H1 (cell line): ENCODE results near the gene CCDC9B. TPM values are rescaled to one million over a fixed set of nuclear protein-coding genes. Genes with fewer than 3 reads are reported as not detected.

Experiments used
- CBX8 ChIP-seq: fragments of 300-800, 300-1000 bp; sonication (generic); IDR thresholded peaks from 2 replicates; pipeline ENCODE4 v1.7.1; 2016; ENCODE audit warnings: low read depth, low read length, borderline replicate concordance
- EGR1 ChIP-seq: IDR thresholded peaks from 2 replicates; pipeline ENCODE4 v1.6.1; 2011; ENCODE audit warnings: low read depth, low read length, borderline replicate concordance
- RNF2 ChIP-seq: fragments of 200-900, 300-1000 bp; sonication (generic); IDR thresholded peaks from 2 replicates; pipeline ENCODE4 v1.7.1; 2016; ENCODE audit warnings: borderline replicate concordance, low read depth, mild to moderate bottlenecking, antibody characterized with exemption, low read length; ENCODE audit not compliant: poor library complexity, severe bottlenecking; ENCODE audit errors: missing control alignments
- TAF1 ChIP-seq: IDR thresholded peaks from 2 replicates; pipeline ENCODE4 v1.6.1; 2011; ENCODE audit warnings: mild to moderate bottlenecking, low read depth, low read length
- TBP ChIP-seq: IDR thresholded peaks from 2 replicates; pipeline ENCODE4 v1.6.1; 2011; ENCODE audit warnings: low read depth, low read length, improper control_type of control experiment
- polyA plus RNA-seq, 7 experiments: library from polyadenylated mRNA; depleted of rRNA in 3 of 7; stranded (reverse) in 5 of 7; unstranded in 2 of 7; fragments of >200 nt in 5 of 7; fragments of 200-250 nt in 2 of 7; gene quantifications; 1 replicate in 5 of 7; 2 replicates in 1 of 7; 4 replicates in 1 of 7; pipeline versions ENCODE4 v1.2.1 to v1.2.3, GENCODE V29; 2011 to 2013; ENCODE audit warnings: missing spikeins in 2 of 7, mixed read lengths in 2 of 7
- total RNA-seq: library from RNA; stranded (reverse); fragmentation: NEBNext Ultra II Directional; extraction: Animal tissue kit (Norgen Biotek cat#: 25700); gene quantifications from 2 replicates; pipeline ENCODE4 v1.2.1, GENCODE V29; 2021

CCDC9B gene
- total and polyA plus RNA-seq, 2 of the 8 experiments (the other 6 are each of a cell fraction or from before 2014, with no cell fraction given): 0.45 to 0.78 TPM

DNA sequence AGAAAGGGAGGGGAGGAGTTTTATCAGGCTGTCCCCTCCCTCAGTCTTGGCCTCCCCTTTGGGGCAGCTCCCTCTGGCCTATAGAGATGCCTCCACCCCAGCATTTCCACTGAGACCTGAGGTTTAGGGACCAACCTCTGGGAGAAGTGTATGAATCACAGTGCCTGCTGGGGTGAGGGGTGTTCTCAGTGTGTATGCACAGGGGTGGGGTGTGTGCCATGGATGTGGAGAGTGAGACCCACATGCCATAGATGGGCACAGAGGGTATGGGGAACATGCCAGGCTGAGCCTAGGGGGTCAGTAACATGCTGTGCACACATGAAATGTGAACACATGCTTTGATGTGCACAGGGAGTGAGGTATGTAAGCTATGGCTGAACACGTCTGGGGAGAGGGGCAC, 45.4 kb downstream of the CCDC9B start (continued):
- TF ChIP-seq TAF1: no peak
- TF ChIP-seq TBP: no peak
- no peak for TF ChIP-seq RNF2
- no peak for TF ChIP-seq EGR1
- TF ChIP-seq CBX8: no peak
